Tibial nerve (tissue), 4 donors: Measurements from ENCODE around the gene F5. TPM values are rescaled to one million over a fixed set of nuclear protein-coding genes. Genes with fewer than 3 reads are reported as not detected.

Experiments
- DNase-seq, 2 donors: peaks; one replicate each; pipeline ENCODE4 v3.0.0-alpha.2; 2019; ENCODE audit warnings: low spot score in 2 of 2
- H3K27ac ChIP-seq, 4 donors: fragments of 200-600 bp; sonication (generic) in 3 of 4; one replicate each; pipeline ENCODE4 v1.5.1; 2017 to 2019; ENCODE audit warnings: mild to moderate bottlenecking in 1 of 4
- H3K27me3 ChIP-seq, 2 donors: fragments of 200-600 bp; sonication (generic) in 1 of 2; one replicate each; pipeline versions ENCODE4 v1.5.1 to v1.6.0; 2017 to 2019
- H3K36me3 ChIP-seq, 3 donors: fragments of 200-600 bp; sonication (generic); one replicate each; pipeline ENCODE4 v1.5.1; 2018 to 2019
- H3K4me1 ChIP-seq, 4 donors: fragments of 200-600 bp; sonication (generic) in 3 of 4; one replicate each; pipeline ENCODE4 v1.5.1; 2017 to 2019
- H3K4me3 ChIP-seq, 4 donors: fragments of 200-600 bp; sonication (generic) in 3 of 4; one replicate each; pipeline ENCODE4 v1.5.1; 2017 to 2019; ENCODE audit warnings: mild to moderate bottlenecking in 1 of 4, moderate library complexity in 1 of 4
- H3K9me3 ChIP-seq, 4 donors: fragments of 200-600 bp; sonication (generic) in 3 of 4; one replicate each; pipeline ENCODE4 v1.5.1; 2017 to 2019
- CTCF ChIP-seq, 5 experiments: fragments of 200-600 bp in 3 of 5; fragments of 450-650 bp in 2 of 5; sonication (generic) in 3 of 5; IDR thresholded peaks; one replicate each; pipeline ENCODE4 v1.5.1; 2016 to 2019; ENCODE audit warnings: antibody characterized with exemption in 5 of 5, mild to moderate bottlenecking in 3 of 5, moderate library complexity in 2 of 5
- EP300 ChIP-seq, 2 donors: sonication (generic); formaldehyde crosslinking; IDR thresholded peaks; one replicate each; pipeline ENCODE4 v1.6.1; 2017; ENCODE audit warnings: antibody characterized with exemption in 2 of 2, mild to moderate bottlenecking in 1 of 2
- POLR2A ChIP-seq, 2 donors: fragments of 450-650 bp; IDR thresholded peaks; one replicate each; pipeline ENCODE4 v1.6.1; 2017; ENCODE audit warnings: antibody characterized with exemption in 2 of 2, mild to moderate bottlenecking in 2 of 2, moderate library complexity in 2 of 2
- WGBS, 2 donors: methylation state at CpG; one replicate each; pipeline ENCODE4 v1.1.5; 2018; 5-methylcytosine and 5-hydroxymethylcytosine counted together
- total RNA-seq, 4 donors: library from RNA; depleted of rRNA; stranded (reverse); fragments of >200 nt; gene quantifications; one replicate each; pipeline ENCODE4 v1.1.0, GENCODE V29; 2016

Gene F5
- total RNA-seq, 4 donors from 2014 or later, result 0.42 to 0.98 (median 0.60) TPM; not detected in 1

- DNase-seq, result no peak
- H3K27me3 ChIP-seq, result no peaks in the 10 kb centered on the region
- TF ChIP-seq EP300 (IDR thresholded peaks at IDR 0.05) (no peak), CTCF (IDR thresholded peaks at IDR 0.05) (no peak), POLR2A (IDR thresholded peaks at IDR 0.05) (no peak)
- H3K4me3 ChIP-seq, result no peak overlapping the region
- H3K36me3 ChIP-seq, result no peaks in the 10 kb centered on the region
- no peak overlapping the region for H3K27ac ChIP-seq
- no peaks in the 10 kb centered on the region for H3K4me1 ChIP-seq
- WGBS, 2 donors, result 89 to 90% methylated on average over 5 of the region's 5 CpGs
- no peaks in the 10 kb centered on the region for H3K9me3 ChIP-seq
These were observed 8.1 kb downstream of the F5 start for GRCh38 chr1:169577981-169578738.

- H3K9me3 ChIP-seq, result no peaks in the 10 kb centered on the region
- TF ChIP-seq EP300 (IDR thresholded peaks at IDR 0.05) (no peak), POLR2A (IDR thresholded peaks at IDR 0.05) (no peak), CTCF (IDR thresholded peaks at IDR 0.05) (no peak)
- H3K27ac ChIP-seq, result no peak overlapping the region
- H3K27me3 ChIP-seq, result no peaks in the 10 kb centered on the region
- WGBS, 2 donors, result 41 to 58% methylated on average over 1 of the region's 1 CpG
- no peak for DNase-seq
- no peak overlapping the region for H3K4me3 ChIP-seq
- H3K36me3 ChIP-seq, result no peaks in the 10 kb centered on the region
- no peaks in the 10 kb centered on the region for H3K4me1 ChIP-seq
These were observed 9.3 kb downstream of the F5 start for GRCh38 chr1:169576935-169577331.

GRCh38 chr1:169576241-169576934 is 9.9 kb downstream of the F5 start:
- no peaks in the 10 kb centered on the region for H3K4me1 ChIP-seq
- no peak overlapping the region for H3K4me3 ChIP-seq
- H3K36me3 ChIP-seq, result no peaks in the 10 kb centered on the region
- DNase-seq, result no peak
- H3K27ac ChIP-seq, result no peak overlapping the region
- 59 to 74% methylated on average over 5 of the region's 5 CpGs for whole genome bisulfite sequencing, 2 donors
- TF ChIP-seq POLR2A (IDR thresholded peaks at IDR 0.05), result no peak
- H3K9me3 ChIP-seq, result no peaks in the 10 kb centered on the region
- no peaks in the 10 kb centered on the region for H3K27me3 ChIP-seq

- DNase-seq, result no peak
- H3K9me3 ChIP-seq, result no peaks in the 10 kb centered on the region
- H3K27me3 ChIP-seq, result no peaks in the 10 kb centered on the region
- no peak overlapping the region for H3K27ac ChIP-seq
- no peak for TF ChIP-seq EP300 (IDR thresholded peaks at IDR 0.05)
- TF ChIP-seq POLR2A (IDR thresholded peaks at IDR 0.05), result no peak
- TF ChIP-seq CTCF (IDR thresholded peaks at IDR 0.05), result no peak
- H3K36me3 ChIP-seq, result no peaks in the 10 kb centered on the region
- H3K4me1 ChIP-seq, result peaks cover 0 to 2% (median 0%) of the 10 kb centered on the region in 4 donors
- H3K4me3 ChIP-seq, result no peak overlapping the region
- 43 to 45% methylated on average over 4 of the region's 4 CpGs for WGBS, 2 donors
These were observed 11.9 kb downstream of the F5 start for GRCh38 chr1:169574336-169574735.

- Histone ChIP-seq H3K9me3 (no peaks in the 10 kb centered on the region), H3K27me3 (no peaks in the 10 kb centered on the region), H3K36me3 (no peaks in the 10 kb centered on the region), H3K27ac (no peak overlapping the region), H3K4me3 (no peak overlapping the region), H3K4me1 (peaks cover 0 to 10% (median 0%) of the 10 kb centered on the region in 4 donors)
- 49 to 64% methylated on average over 1 of the region's 1 CpG for WGBS, 2 donors
- no peak for TF ChIP-seq EP300 (IDR thresholded peaks at IDR 0.05)
- TF ChIP-seq POLR2A (IDR thresholded peaks at IDR 0.05), result no peak
- no peak for TF ChIP-seq CTCF (IDR thresholded peaks at IDR 0.05)
- DNase-seq, result no peak
These were observed 14.1 kb downstream of the F5 start for GRCh38 chr1:169572187-169572586.
